GM20000 (cell line): ENCODE data around the gene MCEE.

ENCODE experiments used
- DNase-seq: peaks from one replicate; pipeline ENCODE4 v3.0.0; 2012; ENCODE audit warnings: low spot score
- TF ChIP-seq, protein P1 (sequence below): IDR thresholded peaks from 2 replicates; pipeline ENCODE4 v1.5.1; 2012; ENCODE audit warnings: mild to moderate bottlenecking, control low read depth; ENCODE audit errors: extremely low read depth, missing control alignments

Gene MCEE

DNA sequence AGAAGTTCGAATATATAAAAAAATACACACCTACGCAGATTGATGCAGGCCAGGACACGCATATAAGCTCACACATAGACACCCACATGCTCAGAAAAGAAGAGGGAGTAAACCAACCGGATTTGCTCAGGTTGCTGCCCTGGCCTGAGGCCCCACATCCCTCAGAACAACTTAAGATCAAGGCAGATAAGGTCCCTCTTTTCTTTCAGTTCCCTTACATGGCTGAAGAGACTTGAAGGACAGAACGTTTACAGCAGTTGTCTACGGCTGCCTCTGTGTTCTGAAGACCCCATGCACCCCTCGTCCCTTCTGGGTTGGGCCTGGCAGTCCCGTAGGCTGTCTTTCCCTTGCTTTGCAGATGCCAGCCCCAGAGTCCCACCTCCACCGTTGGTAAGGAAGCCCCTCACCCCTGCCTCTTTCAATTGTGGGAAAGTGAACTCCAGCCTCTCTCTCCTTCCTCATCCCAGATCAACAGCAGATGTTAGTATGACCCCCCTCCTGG, 65.9 kb downstream of the MCEE start:
- TF ChIP-seq, protein P1, sequence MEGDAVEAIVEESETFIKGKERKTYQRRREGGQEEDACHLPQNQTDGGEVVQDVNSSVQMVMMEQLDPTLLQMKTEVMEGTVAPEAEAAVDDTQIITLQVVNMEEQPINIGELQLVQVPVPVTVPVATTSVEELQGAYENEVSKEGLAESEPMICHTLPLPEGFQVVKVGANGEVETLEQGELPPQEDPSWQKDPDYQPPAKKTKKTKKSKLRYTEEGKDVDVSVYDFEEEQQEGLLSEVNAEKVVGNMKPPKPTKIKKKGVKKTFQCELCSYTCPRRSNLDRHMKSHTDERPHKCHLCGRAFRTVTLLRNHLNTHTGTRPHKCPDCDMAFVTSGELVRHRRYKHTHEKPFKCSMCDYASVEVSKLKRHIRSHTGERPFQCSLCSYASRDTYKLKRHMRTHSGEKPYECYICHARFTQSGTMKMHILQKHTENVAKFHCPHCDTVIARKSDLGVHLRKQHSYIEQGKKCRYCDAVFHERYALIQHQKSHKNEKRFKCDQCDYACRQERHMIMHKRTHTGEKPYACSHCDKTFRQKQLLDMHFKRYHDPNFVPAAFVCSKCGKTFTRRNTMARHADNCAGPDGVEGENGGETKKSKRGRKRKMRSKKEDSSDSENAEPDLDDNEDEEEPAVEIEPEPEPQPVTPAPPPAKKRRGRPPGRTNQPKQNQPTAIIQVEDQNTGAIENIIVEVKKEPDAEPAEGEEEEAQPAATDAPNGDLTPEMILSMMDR = no peak
- peak; percentile 53 for DNase-seq

DNA sequence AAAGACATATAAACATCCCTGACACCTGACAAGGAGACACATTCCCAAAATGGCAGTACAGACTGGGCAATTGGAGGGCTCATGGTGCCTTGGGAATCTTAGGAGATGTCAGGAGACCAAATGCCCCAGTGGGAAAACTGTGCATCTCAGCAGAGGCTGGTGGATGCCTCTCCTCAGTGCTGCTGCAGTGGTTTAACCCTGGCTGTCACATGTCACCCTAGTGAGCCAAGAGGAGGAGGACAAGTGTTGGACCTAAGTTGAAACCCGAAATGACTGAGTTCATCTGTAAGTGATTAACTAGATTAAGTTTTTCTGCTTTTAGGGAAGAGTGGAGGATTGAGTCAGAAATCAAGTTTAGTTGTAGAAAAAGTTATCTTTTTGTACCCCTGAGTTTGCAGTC, 66.8 kb downstream of the MCEE start:
- TF ChIP-seq, protein P1 = no peak
- no peak for DNase-seq

DNA sequence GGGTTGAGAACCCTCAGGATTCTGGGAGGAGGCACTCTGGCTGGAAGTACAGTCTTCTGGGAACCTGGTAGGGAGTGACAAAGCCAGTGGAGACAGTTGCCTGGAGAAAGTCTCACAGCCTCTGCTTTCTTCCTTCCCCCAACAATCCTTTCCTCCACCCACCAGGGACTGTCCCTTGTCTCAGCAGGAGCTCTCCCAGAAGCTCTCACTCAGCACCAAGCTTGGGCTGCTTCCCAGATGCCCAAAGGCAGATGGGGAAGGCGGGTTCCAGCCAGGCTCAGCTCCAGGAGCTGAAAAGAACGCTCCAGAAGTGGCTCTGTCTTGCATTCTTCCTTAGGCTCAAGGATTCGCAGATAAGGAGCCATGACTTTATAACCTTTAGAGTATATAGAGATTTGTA, 69.2 kb downstream of the MCEE start:
- DNase-seq = no peak
- TF ChIP-seq, protein P1 = no peak

GRCh38 chr2:71060211-71060610, 69.8 kb downstream of the MCEE start:
- TF ChIP-seq, protein P1 = no peak
- no peak for DNase-seq
